GM23338 (cell line): ENCODE data around the gene IL15RA.

Source experiments
- CTCF ChIP-seq, 2 experiments: fragments of 200-600 bp in 1 of 2; sonication (generic) in 1 of 2; conservative IDR thresholded peaks; 2 replicates each; pipeline versions ENCODE4 v1.5.1 to v1.6.1; 2016 to 2017; ENCODE audit warnings: antibody characterized with exemption in 2 of 2, low read depth in 2 of 2, mild to moderate bottlenecking in 2 of 2, moderate library complexity in 1 of 2
- EZH2 ChIP-seq: fragments of 200-600 bp; sonication (generic); IDR thresholded peaks from one replicate; pipeline ENCODE4 v1.8.0; 2017; ENCODE audit warnings: antibody characterized with exemption, mild to moderate bottlenecking, low read depth; ENCODE audit not compliant: unreplicated experiment

DNA sequence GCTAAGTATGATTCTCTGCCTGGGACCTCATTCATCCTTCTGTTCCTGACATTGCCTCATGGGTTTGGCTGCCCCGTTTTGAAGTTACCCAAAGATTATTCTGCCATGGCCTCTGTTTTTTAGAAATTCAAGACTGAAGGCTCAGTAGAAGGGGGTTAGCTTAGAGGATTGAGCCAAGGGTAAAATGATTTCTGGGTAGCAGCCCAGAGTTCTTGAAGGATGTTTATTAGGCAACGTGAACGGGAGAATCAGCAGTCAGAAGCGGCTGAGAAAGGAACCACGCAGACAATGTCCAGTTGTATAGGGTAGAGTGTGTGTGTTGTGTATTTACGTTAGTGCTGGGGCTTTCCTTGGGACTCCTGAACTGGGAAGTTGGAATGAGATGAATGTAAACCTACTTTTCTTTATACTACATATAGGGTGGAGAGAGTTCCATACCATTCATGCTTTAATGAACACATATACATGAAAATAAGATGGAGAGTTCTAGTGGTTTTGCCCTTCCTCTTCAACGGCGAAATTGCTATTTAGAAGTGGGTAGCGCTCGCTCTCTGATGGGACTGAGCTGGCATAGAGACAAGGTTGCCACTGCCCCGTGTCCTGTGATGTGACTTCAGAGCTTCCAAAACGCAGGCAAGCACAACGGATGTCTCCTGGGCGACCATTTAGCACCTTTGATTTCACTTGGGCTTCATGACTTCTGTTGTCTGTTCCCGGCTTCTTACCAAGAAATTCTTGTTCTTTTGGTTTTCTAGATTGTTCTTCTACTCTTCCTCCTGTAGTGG is 35.0 kb upstream of the IL15RA start:
- no peak for TF ChIP-seq CTCF (conservative IDR thresholded peaks at IDR 0.05; ENCODE audit: low read depth in 2 of 2)
- no peak for TF ChIP-seq EZH2
